ENCODE results near the gene GOLGA6L9. TPM values are rescaled to one million over a fixed set of nuclear protein-coding genes. Genes with fewer than 3 reads are reported as not detected.
"Not testable (repeated sequence)": the region's sequence is repeated elsewhere in the genome, so short reads cannot be mapped to it uniquely, and the experiment has no call there.

GOLGA6L9 gene
- total RNA-seq, 1 donor from 2014 or later = 0.99 TPM

DNA sequence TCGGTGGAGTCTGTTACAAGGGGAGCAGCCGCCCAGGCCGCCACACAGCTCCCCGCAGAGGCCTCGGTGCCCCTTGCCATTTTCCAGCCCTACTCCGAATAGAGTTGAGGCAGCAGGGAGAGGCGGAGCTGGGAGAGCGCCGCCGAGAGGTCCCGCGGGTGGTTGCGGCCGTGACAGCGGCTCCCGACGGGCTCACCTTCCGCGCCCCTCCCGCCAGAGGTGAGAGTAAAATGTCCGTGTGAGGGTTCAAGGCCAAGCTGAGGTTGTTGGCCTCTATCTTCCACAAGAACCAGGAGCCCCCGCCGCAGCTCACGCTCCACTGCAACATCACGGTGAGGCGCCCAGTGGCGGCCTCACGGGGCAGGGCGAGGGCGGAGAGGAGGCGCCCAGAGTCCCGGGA is 15.8 kb downstream of the GOLGA6L9 start:
- TF ChIP-seq, protein P1, sequence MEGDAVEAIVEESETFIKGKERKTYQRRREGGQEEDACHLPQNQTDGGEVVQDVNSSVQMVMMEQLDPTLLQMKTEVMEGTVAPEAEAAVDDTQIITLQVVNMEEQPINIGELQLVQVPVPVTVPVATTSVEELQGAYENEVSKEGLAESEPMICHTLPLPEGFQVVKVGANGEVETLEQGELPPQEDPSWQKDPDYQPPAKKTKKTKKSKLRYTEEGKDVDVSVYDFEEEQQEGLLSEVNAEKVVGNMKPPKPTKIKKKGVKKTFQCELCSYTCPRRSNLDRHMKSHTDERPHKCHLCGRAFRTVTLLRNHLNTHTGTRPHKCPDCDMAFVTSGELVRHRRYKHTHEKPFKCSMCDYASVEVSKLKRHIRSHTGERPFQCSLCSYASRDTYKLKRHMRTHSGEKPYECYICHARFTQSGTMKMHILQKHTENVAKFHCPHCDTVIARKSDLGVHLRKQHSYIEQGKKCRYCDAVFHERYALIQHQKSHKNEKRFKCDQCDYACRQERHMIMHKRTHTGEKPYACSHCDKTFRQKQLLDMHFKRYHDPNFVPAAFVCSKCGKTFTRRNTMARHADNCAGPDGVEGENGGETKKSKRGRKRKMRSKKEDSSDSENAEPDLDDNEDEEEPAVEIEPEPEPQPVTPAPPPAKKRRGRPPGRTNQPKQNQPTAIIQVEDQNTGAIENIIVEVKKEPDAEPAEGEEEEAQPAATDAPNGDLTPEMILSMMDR (IDR thresholded peaks at IDR 0.05; ENCODE audit: borderline replicate concordance) = peak; percentile 14
- H3K36me3 ChIP-seq; H3K4me1 ChIP-seq; H3K27me3 ChIP-seq (ENCODE audit: low read depth); intact Hi-C loops (cut with micrococcal nuclease); H3K9me3 ChIP-seq (replicated peaks): not testable (repeated sequence)
- peak overlapping the region; percentile 83 for H3K27ac ChIP-seq (replicated peaks)
- DNase-seq = peak; percentile 18
- peak overlapping the region; percentile 68 for H3K4me3 ChIP-seq

DNA sequence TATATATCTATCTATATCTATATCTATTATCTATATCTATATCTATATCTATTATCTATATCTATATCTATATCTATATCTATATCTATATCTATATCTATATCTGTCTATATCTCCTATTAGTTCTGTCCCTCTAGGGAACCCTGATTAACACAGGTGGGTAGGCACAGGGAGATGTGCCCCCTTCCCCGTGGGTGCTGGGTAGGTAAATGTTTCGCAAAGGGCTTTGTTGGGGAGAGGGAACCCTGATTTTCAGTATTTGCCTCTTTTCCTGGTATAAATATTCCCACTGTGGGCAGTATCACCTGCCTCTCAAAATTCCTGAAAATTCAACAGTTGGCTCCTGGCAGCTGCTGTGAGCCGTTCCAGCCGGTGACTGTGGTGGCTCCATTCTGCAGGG is 27.7 kb downstream of the GOLGA6L9 start:
- H3K27ac ChIP-seq (replicated peaks); DNase-seq; H3K4me3 ChIP-seq; H3K9me3 ChIP-seq (replicated peaks); H3K36me3 ChIP-seq; H3K4me1 ChIP-seq; H3K27me3 ChIP-seq (ENCODE audit: low read depth); intact Hi-C loops (cut with micrococcal nuclease): not testable (repeated sequence)

DNA sequence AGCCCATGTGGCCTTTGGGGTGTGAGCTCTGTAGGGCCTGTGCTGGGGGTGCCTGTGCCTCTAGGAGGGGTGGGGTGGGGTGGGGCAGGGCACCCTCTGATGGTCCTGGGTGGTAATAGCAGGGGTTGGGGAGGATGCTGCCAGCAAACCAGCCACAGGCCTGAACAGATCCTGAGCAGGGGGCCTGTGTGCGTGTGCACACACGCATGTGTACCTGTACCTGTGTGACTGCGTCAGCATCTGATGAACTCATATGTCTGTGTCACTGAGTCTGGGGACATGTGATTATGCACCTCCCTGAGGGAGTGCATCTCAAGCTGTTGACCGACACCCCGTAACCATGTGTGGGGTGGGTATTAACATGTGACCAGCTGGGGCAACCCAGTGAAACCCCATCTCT is 36.0 kb downstream of the GOLGA6L9 start:
- DNase-seq; H3K27me3 ChIP-seq (ENCODE audit: low read depth); H3K9me3 ChIP-seq (replicated peaks); intact Hi-C loops (cut with micrococcal nuclease); H3K27ac ChIP-seq (replicated peaks); H3K4me1 ChIP-seq; H3K4me3 ChIP-seq; H3K36me3 ChIP-seq: not testable (repeated sequence)

DNA sequence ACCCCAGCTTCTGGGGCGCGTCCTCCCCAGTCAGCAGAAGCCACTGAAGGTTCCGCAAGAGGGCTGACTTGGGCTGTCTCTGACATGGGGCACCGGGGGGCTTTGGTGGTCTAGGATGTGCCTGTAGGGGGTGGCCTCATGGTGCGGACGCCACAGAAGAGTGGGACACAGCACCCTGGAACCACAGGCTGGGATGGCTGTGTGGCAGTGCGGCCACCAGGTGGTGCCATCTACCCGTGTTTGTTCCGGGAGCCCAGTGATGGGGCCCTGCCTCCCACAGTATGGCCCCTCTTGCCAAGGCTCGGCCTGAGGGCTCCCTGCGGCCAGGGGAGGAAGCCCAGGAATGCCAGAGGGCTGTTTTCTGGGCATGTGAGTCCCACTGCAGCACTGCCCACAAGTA is 38.6 kb downstream of the GOLGA6L9 start:
- DNase-seq; H3K4me3 ChIP-seq; intact Hi-C loops (cut with micrococcal nuclease); H3K36me3 ChIP-seq; H3K4me1 ChIP-seq; H3K27ac ChIP-seq (replicated peaks); H3K9me3 ChIP-seq (replicated peaks); H3K27me3 ChIP-seq (ENCODE audit: low read depth): not testable (repeated sequence)
- TF ChIP-seq, protein P1 (IDR thresholded peaks at IDR 0.05; ENCODE audit: borderline replicate concordance) = peak; percentile 27

DNA sequence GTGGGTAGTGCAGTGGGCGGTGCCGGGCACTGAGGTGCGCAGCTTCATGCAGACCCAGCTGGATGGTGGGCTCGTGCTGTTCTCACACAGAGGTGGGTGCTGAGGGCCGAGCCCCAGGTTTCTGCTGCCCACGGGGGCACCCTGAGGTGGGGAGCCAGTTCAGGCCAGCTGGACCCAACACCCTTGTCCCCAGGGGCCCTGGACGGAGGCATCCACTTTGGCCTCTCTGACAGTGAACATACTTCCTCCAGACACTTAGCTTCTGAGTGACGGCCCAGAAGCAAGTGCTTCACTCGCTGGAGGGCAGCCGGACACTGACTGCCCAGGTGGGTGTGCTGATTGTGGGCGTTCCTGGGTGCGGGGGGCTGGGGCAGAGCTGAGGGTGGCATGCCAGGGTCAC is 39.8 kb downstream of the GOLGA6L9 start:
- H3K9me3 ChIP-seq (replicated peaks); DNase-seq; H3K27me3 ChIP-seq (ENCODE audit: low read depth); H3K27ac ChIP-seq (replicated peaks); H3K4me3 ChIP-seq; H3K4me1 ChIP-seq; intact Hi-C loops (cut with micrococcal nuclease); H3K36me3 ChIP-seq: not testable (repeated sequence)

DNA sequence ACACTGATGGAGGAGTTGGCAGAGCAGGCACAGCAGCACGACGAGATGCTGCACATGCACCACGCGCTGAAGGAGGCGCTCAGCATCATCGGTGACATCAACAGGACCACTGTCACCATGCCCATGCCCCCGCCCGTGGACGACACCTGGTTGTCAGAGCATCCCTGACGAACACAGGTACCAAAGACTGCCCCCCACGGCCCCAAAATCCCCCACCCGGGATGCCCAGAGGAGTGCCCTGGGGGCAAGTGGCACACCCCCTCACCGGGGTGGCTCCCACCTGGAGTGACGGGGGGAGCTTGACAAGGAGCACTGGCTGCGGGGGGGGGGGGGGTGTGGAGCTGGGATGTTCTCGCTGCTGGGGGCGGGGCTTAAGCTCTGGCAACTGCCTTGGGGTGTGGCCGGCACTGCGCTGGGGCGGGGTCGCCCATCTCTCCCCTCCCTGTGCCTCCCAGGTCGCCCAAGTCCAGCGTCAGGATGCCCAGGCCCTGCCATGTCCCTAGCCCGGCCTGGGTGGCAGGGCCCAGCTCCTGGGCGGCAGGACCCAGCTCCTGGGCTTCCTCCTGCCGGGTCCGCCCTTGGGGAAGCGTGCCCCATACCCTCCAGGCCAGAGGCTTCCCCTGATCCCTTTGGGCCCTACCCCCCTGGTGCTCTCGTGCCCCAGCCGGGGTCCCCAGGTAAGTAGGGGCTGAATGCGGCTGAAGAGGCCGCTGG is 42.8 kb downstream of the GOLGA6L9 start:
- H3K9me3 ChIP-seq (replicated peaks); H3K27ac ChIP-seq (replicated peaks); DNase-seq; H3K4me1 ChIP-seq; H3K27me3 ChIP-seq (ENCODE audit: low read depth); H3K36me3 ChIP-seq; intact Hi-C loops (cut with micrococcal nuclease); H3K4me3 ChIP-seq: not testable (repeated sequence)

DNA sequence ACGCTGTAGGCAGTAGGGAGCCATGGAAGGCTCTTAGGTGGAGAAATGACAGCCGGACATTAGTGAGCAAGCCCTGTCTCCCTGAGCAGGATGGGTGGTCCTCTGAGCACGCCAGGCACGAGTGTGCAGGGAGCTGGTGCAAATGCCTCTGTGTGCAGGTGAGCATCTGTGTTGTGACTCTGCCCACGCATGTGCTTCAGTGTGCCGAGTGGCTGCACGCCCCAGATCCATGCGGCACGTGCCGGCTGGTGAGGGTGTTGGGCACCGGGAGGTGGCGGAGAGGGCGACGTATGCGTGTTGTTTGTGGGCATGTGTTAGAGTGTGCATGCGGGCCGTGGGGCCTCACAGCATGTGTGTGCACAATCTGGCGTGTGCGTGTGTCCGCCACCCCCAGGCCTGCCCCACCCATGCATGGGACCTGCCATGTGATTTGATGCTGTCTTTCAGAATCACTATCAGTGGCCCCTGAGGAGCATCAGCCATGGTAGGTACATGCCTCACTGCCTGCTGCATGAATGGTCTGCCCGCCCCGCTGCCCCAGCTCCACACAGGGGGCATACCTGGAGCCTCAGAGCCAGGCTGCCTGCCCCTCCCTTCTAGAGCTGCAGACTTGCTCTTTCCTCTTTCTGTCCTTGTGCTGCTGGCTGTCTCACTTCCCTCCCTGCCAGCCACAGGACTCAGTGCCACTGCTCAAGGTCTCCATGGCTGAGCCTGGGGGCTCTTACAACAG is 45.1 kb downstream of the GOLGA6L9 start:
- H3K27ac ChIP-seq (replicated peaks); intact Hi-C loops (cut with micrococcal nuclease); H3K36me3 ChIP-seq; H3K27me3 ChIP-seq (ENCODE audit: low read depth); H3K9me3 ChIP-seq (replicated peaks); DNase-seq; H3K4me1 ChIP-seq; H3K4me3 ChIP-seq: not testable (repeated sequence)

DNA sequence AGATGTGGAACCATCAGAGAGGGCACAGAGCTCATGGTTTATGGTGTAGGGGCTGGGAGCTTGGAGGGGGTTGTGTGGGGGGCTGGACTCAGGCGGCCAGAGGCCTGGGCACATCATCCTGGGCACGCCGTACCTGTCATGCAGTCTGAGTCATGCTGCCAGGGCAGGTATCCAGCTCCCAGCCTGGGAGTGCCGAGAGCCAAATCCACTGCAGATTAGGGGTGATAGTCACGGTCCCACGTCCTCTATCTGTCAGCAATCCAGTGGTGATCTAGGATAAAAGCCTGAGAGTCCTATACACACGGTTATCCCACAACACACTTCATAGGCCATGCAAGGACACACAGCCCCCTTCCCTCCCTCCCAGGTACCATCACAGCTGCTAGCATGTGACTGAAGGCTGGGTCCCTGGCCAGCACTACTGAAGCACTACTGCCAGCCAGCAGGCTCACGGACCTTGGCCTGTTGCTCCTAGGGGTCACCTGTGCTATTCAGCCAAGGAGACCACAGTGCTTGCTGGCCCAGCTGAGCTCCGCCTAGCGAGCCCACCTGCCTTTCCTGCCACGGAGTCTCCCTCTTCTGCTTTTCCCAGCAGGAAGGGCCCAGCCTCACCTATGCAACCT is 45.8 kb downstream of the GOLGA6L9 start:
- intact Hi-C loops (cut with micrococcal nuclease); H3K9me3 ChIP-seq (replicated peaks); H3K4me3 ChIP-seq; H3K4me1 ChIP-seq; H3K27me3 ChIP-seq (ENCODE audit: low read depth); H3K36me3 ChIP-seq: not testable (repeated sequence)
- DNase-seq = peak; percentile 43
- H3K27ac ChIP-seq (replicated peaks) = peak overlapping the region; percentile 46

DNA sequence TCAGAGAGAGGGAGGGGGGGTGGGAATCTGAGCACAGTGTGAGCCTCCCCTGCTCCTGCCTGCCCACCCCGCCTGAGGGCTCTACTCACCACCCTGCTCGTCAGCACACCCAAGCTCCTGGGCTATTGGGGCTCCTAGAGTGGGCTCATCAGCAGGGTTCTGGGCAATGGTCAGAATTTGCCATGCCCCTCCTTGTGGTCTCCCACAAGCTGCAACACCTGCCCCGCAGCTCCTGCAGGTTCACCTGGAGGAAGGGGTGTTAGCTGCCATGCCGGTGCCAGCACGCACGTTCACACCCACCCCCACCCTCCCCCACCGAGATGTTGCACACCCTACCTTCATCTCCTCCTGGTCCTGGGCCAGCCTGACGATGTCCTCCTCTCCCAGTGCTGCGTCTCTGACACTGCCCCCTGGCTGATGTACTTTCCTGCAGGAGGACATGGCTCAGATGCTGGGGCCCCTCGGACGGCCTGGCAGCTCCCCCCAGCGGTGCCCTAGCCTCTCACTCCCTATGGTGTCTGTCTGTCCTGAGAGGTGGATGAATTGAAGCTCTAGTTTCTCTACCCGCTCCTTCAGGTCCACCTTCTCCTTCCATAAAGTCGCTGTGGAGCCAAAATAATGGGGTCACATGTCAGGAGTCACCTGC is 47.2 kb downstream of the GOLGA6L9 start:
- H3K9me3 ChIP-seq (replicated peaks); H3K27me3 ChIP-seq (ENCODE audit: low read depth); H3K36me3 ChIP-seq; intact Hi-C loops (cut with micrococcal nuclease); H3K4me1 ChIP-seq; H3K4me3 ChIP-seq; H3K27ac ChIP-seq (replicated peaks); DNase-seq: not testable (repeated sequence)

DNA sequence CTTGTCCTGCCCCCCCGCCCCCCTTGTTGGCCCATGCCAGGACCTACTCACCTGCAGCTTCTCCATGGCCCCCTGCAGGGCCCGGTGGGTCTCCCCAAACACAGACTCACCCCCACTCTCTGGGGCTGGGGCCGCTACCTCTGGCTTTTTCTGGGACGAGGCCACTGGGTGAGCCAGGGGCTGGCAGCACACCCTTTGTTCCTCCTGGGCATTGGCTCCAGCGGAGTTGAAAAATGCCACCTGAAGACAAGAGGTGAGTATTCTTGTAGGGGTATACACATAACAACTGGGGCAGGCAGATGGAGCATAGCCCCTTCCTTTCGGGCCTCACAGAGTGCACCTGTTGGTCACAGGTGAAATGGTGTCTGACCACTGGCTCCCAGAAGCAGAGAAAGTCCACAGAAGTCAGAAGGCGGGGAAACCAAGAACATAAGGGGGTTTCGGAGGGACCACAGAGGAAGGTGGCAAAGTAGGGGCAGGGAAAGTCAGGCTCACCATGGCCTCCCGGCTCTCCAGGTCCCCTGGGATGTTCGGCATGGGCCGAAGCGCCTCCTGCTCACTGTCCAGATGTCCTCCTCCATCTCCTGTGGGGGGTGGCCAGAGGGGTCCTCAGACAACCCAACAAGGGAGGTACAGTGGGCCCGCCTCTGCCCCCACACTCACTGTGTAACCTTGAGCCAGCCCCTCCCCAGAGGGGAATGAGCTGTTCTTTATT is 47.9 kb downstream of the GOLGA6L9 start:
- DNase-seq; H3K27me3 ChIP-seq (ENCODE audit: low read depth); H3K9me3 ChIP-seq (replicated peaks); H3K4me3 ChIP-seq; H3K4me1 ChIP-seq; intact Hi-C loops (cut with micrococcal nuclease); H3K27ac ChIP-seq (replicated peaks); H3K36me3 ChIP-seq: not testable (repeated sequence)
